GM12878 (cell line): ENCODE data around the gene GIGYF1. TPM values are rescaled to one million over a fixed set of nuclear protein-coding genes. Genes with fewer than 3 reads are reported as not detected.

Experiments
- ATAC-seq: fragments of 200-7000 bp; cut with Tn5 transposase; 3 replicates; pipeline ENCODE4 v1.9.1; 2020; ENCODE audit warnings: mild to moderate bottlenecking, moderate library complexity
- BruUV-seq: library from RNA; stranded (reverse); fragments of 400-500 nt; replicated peaks from 2 replicates; lab custom pipeline; 2021; lab: Mats Ljungman, UMichigan
- CTCF ChIA-PET: fragments of 300-600 bp; sonication (Branson Sonifier 250); formaldehyde crosslinking; extraction: SDS; loops from one replicate; lab custom pipeline; 2021; ENCODE audit warnings: inconsistent platforms; lab: Yijun Ruan, JAX
- POLR2A ChIA-PET: fragments of 350-600 bp; formaldehyde crosslinking; extraction: SDS; loops from one replicate; lab custom pipeline; 2021; ENCODE audit warnings: inconsistent platforms; lab: Charles Lee
- RAD21 ChIA-PET: fragments of 300-600 bp; sonication (Branson Sonifier 250); formaldehyde crosslinking; loops from one replicate; lab custom pipeline; 2023; ENCODE audit warnings: antibody characterized with exemption; ENCODE audit not compliant: unreplicated experiment; lab: Charles Lee
- SMC1A ChIA-PET: fragments of 300-600 bp; sonication (Branson Sonifier 250); formaldehyde crosslinking; loops from one replicate; lab custom pipeline; 2023; ENCODE audit not compliant: unreplicated experiment, uncharacterized antibody; lab: Charles Lee
- DNase-seq: peaks from one replicate; pipeline ENCODE4 v3.0.0-alpha.2; 2011; ENCODE audit warnings: low read depth, low spot score
- FAIRE-seq: peaks from 3 replicates; lab custom pipeline; 2011; peaks lifted over from hg19 to GRCh38; lab: Jason Lieb, UNC
- H2AFZ ChIP-seq: 2 replicates; pipeline ENCODE4 v1.6.0; 2011; ENCODE audit warnings: low read depth, low read length, control low read depth; ENCODE audit not compliant: control insufficient read depth
- H3K27ac ChIP-seq: 2 replicates; pipeline ENCODE4 v1.5.1; 2011; ENCODE audit warnings: control low read depth; ENCODE audit not compliant: control insufficient read depth, insufficient read depth
- H3K27me3 ChIP-seq, 2 experiments: replicated peaks in 1 of 2; 2 replicates each; pipeline versions ENCODE4 v1.6.0 to v1.6.1; 2011; ENCODE audit warnings: low read length in 1 of 2; ENCODE audit not compliant: control insufficient read depth in 2 of 2, insufficient read depth in 2 of 2
- H3K36me3 ChIP-seq, 2 experiments: 2 replicates each; pipeline ENCODE4 v1.5.1; 2011; ENCODE audit warnings: low read length in 1 of 2; ENCODE audit not compliant: control insufficient read depth in 2 of 2, insufficient read depth in 2 of 2
- H3K4me1 ChIP-seq: 2 replicates; pipeline ENCODE4 v1.6.1; 2011; ENCODE audit warnings: mild to moderate bottlenecking, low read length, moderate library complexity, mixed read lengths; ENCODE audit not compliant: control insufficient read depth, insufficient read depth
- H3K4me2 ChIP-seq: 2 replicates; pipeline ENCODE4 v1.6.0; 2011; ENCODE audit warnings: control low read depth; ENCODE audit not compliant: control insufficient read depth, insufficient read depth
- H3K4me3 ChIP-seq: fragments of 200-600 bp; sonication (generic); 2 replicates; pipeline ENCODE4 v1.5.1; 2016
- H3K79me2 ChIP-seq: 2 replicates; pipeline ENCODE4 v1.6.0; 2011; ENCODE audit warnings: low read length; ENCODE audit not compliant: control insufficient read depth, insufficient read depth
- H3K9ac ChIP-seq: 2 replicates; pipeline ENCODE4 v1.8.0; 2011; ENCODE audit warnings: low read length, control low read depth, mixed read lengths; ENCODE audit not compliant: control insufficient read depth, insufficient read depth
- H3K9me3 ChIP-seq: replicated peaks from 3 replicates; pipeline ENCODE4 v1.5.1; 2011; ENCODE audit warnings: mild to moderate bottlenecking, low read length; ENCODE audit not compliant: control insufficient read depth, insufficient read depth
- H4K20me1 ChIP-seq: 2 replicates; pipeline ENCODE4 v1.6.0; 2011; ENCODE audit not compliant: control insufficient read depth, insufficient read depth
- CTCF ChIP-seq, 3 experiments: IDR thresholded peaks in 2 of 3; conservative IDR thresholded peaks in 1 of 3; 2 replicates each; pipeline ENCODE4 v1.5.1; 2011; ENCODE audit warnings: low read depth in 3 of 3, low read length in 3 of 3, mild to moderate bottlenecking in 3 of 3, control low read depth in 2 of 3, moderate library complexity in 2 of 3, inconsistent platforms in 1 of 3, mixed read lengths in 1 of 3; ENCODE audit not compliant: control insufficient read depth in 2 of 3, insufficient read depth in 1 of 3; ENCODE audit errors: extremely low read depth in 1 of 3
- FOXK2 ChIP-seq: fragments of 450-650 bp; IDR thresholded peaks from 2 replicates; pipeline ENCODE4 v1.6.1; 2017; ENCODE audit warnings: mild to moderate bottlenecking, moderate library complexity
- RAD21 ChIP-seq: IDR thresholded peaks from 2 replicates; pipeline ENCODE4 v1.6.1; 2011; ENCODE audit warnings: mild to moderate bottlenecking, low read depth, low read length, moderate library complexity; ENCODE audit not compliant: insufficient read depth
- WGBS: methylation state at CpG from one replicate; pipeline ENCODE4 v1.1.6; 2016; ENCODE audit warnings: low lambda C conversion rate; ENCODE audit not compliant: insufficient replicate concordance, insufficient coverage; ENCODE audit errors: missing lambda C conversion rate; 5-methylcytosine and 5-hydroxymethylcytosine counted together
- in situ Hi-C: fragments of 300-500 bp; cut with MboI; formaldehyde crosslinking; loops from 9 replicates; pipeline ENCODE4 v1.14.3; 2018; ENCODE audit warnings: mixed read lengths
- intact Hi-C: fragments of 100-400 bp; cut with micrococcal nuclease; formaldehyde crosslinking; loops from one replicate; pipeline ENCODE4 v1.14.2; 2022; ENCODE audit not compliant: unreplicated experiment
- polyA plus RNA-seq, 11 experiments: library from polyadenylated mRNA; depleted of rRNA in 4 of 11; unstranded in 6 of 11; stranded (reverse) in 5 of 11; fragments of >200 nt; fragmentation: Nextera tagmentation in 4 of 11; fragmentation: Illumina TruSeq in 1 of 11; extraction: Ambion mirVana in 4 of 11; extraction: Trizol in 1 of 11; gene quantifications; 1 replicate in 1 of 11; 2 replicates in 10 of 11; pipeline versions ENCODE4 v1.2.1 to v1.2.3, GENCODE V29; 2011 to 2016; ENCODE audit warnings: inconsistent platforms in 2 of 11, missing spikeins in 2 of 11, low read depth in 1 of 11
- total RNA-seq, 4 experiments: library from RNA; depleted of rRNA in 3 of 4; stranded (reverse); fragments of >200 nt in 3 of 4; fragmentation: Illumina TruSeq in 1 of 4; extraction: Trizol in 1 of 4; gene quantifications; 2 replicates each; pipeline versions ENCODE4 v1.2.1 to v1.2.3, GENCODE V29; 2013 to 2021

The GIGYF1 gene
- total and polyA plus RNA-seq, 10 of the 15 experiments (the other 5 are each of a cell fraction or from before 2014, with no cell fraction given): 0.31 to 47.2 (median 9.9) TPM

GRCh38 chr7:100689230-100690135, 4.6 kb downstream of the GIGYF1 start:
- ATAC-seq: peak; percentile 27
- ChIA-PET SMC1A (interaction anchor here (0.9 to 1.3 kb wide), 2 partner anchors 55 to 57 kb away, joined by 3 read pairs; no protein-coding TSS in a partner anchor), RAD21 (interaction anchor here (2.4 kb wide), 1 partner anchor 16 kb away, joined by 12 read pairs; the partner anchor contains the start of gene POP7), CTCF (interaction anchor here (0.6 to 8.6 kb wide), 15 partner anchors 9 to 163 kb away, joined by 3 to 134 read pairs (median 5); partner anchors contain the start of genes FBXO24, GNB2, LRCH4 and MOSPD3), POLR2A (interaction anchor here (1.1 kb wide), 1 partner anchor 12 kb away, joined by 3 read pairs; no protein-coding TSS in a partner anchor)
- TF ChIP-seq RAD21 (peak; percentile 1; the same call in 1 of the 2 replicates), FOXK2 (no peak), CTCF (IDR thresholded peaks at IDR 0.05 in 2 of 3, conservative IDR thresholded peaks at IDR 0.05 in 1 of 3; ENCODE audit: control insufficient read depth in 2 of 3, extremely low read depth in 1 of 3, insufficient read depth in 1 of 3, low read depth in 3 of 3, low read length in 3 of 3) (peak in 2 of 3 experiments; percentile 10 to 14; a peak in 2 of 6 replicates)
- H3K9ac ChIP-seq: no peak overlapping the region
- no TSS peak for BruUV-seq
- no peak for DNase-seq
- peak overlapping the region; percentile 18; the same call in 1 of the 2 replicates for H3K27ac ChIP-seq
- no peak overlapping the region for H2AFZ ChIP-seq
- no peaks in the 10 kb centered on the region for H3K9me3 ChIP-seq
- H3K27me3 ChIP-seq: no peaks in the 10 kb centered on the region
- intact Hi-C loops: loop anchor here (5.0 to 10.0 kb wide), 3 partner anchors 57 to 215 kb away; partner anchors contain the start of gene TSC22D4
- no peak for FAIRE-seq
- WGBS: 71% methylated on average over 15 of the region's 18 CpGs
- no peak overlapping the region; the same call in 1 of the 2 replicates for H3K4me2 ChIP-seq
- peaks cover 52% of the 10 kb centered on the region for H3K79me2 ChIP-seq
- in situ Hi-C loops: loop anchor here (25.0 kb wide), 1 partner anchor 227 kb away; the partner anchor contains the start of gene SPACDR
- H3K4me1 ChIP-seq: peaks cover 26% of the 10 kb centered on the region
- H4K20me1 ChIP-seq: no peaks in the 10 kb centered on the region
- H3K4me3 ChIP-seq: peak overlapping the region; percentile 36; the same call in 1 of the 2 replicates
- H3K36me3 ChIP-seq: peaks cover 0 to 24% of the 10 kb centered on the region in 2 experiments; a peak in 3 of 4 replicates
